GM18499 (cell line): Measurements from ENCODE around the gene MOCS3.
A peak's percentile ranks its signal among the peaks of the same experiment; 100 is the strongest.

Experiments
- ATAC-seq: cut with Tn5 transposase; IDR thresholded peaks from one replicate; pipeline ENCODE4 v1.9.1; 2021; ENCODE audit warnings: moderate number of reproducible peaks; ENCODE audit not compliant: insufficient read depth, unreplicated experiment

The MOCS3 gene

GRCh38 chr20:50958615-50959542 is at the start of gene MOCS3:
TSS of gene MOCS3 (plus strand) at chr20:50958818. CDS start at chr20:50958843, 25 bp downstream.
- ATAC-seq = peak; percentile 40

DNA sequence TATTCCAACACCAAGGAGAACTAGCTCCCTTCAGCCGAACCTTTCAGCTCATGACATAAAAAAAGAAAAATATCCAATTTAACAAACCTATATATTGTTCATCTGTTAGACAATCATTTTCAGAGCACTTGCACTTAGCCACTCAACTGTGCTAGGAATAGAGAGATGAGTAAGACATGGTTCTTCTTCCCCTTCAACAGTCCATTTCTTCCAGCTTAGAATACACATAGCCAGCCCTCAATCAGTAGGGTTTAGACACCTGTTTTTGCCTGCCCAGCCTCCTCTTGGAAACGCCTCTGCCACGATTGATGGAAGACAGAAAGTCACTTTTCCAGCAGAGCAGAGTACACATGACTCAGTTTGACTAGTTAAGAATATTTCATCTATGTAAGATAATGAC is 49.2 kb upstream of the MOCS3 start:
- ATAC-seq = no peak

GRCh38 chr20:50911030-50911429 is 47.6 kb upstream of the MOCS3 start:
- no peak for ATAC-seq

DNA sequence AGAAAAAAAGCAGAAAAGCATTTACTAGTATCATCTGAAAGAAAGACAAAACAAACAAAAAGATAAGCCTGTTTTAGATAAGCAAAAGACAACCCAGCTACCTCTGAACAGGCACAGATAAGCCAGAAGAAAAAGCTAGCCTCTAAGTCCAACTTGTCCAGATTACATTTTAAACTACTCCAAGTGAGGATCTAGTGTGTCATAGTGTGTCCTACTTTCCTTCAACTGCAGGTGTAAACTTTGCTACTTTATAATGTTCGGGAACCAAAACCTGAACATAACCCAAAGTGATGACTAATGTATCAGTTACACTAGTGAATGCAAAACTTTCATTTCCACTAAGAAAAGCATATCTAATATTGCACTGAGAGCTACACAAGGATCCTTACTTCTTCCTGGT is 46.9 kb upstream of the MOCS3 start:
- no peak for ATAC-seq

- no peak for ATAC-seq
These were observed 44.8 kb upstream of the MOCS3 start for GRCh38 chr20:50913690-50914375.

DNA sequence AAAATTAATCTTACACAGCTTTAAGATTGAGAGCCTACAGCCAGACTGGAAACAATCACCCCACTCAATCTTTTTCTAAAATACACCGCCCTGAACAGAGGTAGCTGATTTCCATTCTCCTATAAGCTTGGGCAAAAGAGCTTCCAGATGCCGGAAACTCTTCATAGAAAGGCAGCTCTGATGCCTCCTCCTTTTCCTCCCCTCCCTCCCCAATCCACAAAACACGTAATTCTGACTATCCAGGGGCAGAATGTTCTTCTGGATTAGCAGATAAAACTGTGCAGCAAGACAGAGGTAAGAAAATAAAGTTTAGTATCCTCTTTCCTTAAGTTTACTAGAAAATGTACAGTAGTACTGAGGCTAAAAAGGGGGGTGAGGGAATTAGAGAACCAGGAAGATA is 43.2 kb upstream of the MOCS3 start:
- no peak for ATAC-seq

DNA sequence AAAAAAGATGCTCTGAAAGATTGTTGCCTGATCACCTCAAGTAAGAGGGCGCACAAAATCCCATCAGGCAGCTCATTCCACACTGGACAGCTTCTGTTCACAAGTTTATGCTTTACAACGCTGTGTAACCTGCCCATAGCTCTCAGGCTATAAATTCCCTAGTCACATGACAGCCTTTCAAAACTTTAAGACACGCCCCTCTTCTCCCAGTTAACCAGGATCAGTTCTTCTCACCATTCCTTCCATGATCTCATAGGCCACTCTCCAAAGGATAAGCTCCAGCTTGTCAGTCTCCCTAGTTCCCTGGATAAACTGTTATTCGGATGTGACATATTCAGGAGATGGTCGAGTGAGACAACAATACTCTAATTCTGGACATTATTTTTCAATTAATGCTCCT is 42.4 kb upstream of the MOCS3 start:
- ATAC-seq = no peak

DNA sequence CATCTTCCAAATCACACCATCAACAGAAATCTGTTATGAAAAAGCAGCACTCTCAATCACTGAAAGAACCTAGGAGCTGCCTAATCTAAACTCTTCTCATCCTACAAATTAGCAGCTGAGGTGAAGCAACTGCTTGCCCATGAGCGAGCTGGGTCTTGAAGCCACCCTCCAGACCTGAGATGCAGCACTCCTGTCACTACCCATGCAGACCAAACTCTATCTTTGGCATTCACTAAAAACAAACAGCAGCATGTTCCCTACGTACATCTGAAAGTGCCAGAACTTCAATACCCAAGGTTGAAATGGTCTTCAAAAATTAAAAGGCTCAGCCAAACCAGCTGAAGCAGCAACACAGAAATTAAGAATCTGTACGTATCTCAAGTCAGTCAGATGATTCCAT is 41.7 kb upstream of the MOCS3 start:
- ATAC-seq = no peak

DNA sequence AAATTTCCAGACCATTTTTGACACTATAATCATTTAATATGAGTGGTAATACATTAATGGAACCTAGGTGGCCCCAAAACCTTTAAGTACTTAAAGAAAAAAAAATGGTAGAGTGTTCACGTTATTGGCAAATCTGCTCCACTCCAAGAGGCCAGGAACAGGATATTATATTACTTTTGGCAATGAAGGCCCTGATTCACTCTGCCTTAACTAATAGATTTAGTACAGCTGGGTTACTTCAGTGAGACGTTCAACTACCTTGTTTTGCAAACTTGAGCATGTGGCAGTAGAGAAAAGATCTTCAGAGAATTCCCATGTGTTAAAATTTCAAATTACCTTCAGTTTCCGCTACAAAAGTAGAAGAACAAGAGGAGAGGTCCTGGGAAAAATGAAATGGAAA is 40.2 kb upstream of the MOCS3 start:
- no peak for ATAC-seq

DNA sequence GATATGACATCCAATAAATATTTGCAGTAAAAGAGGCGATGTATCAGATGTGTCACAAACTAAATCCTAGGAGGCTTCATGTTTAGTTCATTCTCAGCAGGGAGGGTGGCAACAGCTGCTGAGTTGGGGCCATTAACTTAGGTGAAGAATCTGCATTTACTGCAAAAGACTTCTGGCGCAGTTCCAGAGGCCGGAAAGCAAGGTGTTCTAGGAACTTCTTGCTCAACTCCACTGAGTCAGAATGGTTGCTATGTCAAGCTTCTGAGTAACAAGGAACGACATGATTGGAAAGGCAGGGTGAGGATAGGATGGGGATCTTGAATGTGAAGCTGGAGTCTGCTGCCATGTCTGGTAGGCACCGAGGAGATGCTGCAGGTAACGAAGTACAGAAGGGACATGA is 39.1 kb upstream of the MOCS3 start:
- no peak for ATAC-seq

GRCh38 chr20:50920997-50921396 is 37.6 kb upstream of the MOCS3 start:
- ATAC-seq = peak; percentile 41

DNA sequence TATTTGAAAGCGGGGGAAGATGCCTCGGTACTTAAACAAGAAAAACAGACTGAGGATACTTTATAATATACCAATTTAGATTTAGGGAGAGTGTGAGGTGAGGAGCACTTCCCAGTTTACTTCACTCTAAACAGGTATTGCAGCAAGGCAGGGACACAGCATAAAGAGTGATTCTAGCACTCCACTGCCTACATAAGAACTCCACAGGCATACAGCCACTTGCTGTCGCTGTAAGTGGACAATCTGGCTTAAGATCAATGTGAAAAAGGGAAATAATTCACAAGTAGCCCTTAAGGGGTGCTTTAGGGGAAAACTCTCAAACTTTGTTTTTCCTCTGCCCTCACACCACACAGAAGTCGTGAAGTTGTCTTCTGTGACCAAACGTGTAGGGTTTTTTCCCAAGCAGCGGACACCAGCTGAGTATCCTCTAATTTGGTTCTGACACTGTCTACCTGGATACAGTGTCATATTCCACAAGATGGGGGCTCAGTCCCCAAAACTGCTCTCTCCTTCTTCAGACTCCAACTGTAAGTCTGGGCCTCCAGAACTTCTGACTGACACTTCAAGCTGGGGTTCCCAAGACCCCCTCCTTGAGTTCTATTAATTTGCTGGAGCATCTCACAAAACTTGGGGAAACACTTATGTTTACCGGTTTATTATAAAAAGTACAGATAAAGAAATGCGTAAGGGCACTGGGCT is 36.7 kb upstream of the MOCS3 start:
- ATAC-seq = no peak

DNA sequence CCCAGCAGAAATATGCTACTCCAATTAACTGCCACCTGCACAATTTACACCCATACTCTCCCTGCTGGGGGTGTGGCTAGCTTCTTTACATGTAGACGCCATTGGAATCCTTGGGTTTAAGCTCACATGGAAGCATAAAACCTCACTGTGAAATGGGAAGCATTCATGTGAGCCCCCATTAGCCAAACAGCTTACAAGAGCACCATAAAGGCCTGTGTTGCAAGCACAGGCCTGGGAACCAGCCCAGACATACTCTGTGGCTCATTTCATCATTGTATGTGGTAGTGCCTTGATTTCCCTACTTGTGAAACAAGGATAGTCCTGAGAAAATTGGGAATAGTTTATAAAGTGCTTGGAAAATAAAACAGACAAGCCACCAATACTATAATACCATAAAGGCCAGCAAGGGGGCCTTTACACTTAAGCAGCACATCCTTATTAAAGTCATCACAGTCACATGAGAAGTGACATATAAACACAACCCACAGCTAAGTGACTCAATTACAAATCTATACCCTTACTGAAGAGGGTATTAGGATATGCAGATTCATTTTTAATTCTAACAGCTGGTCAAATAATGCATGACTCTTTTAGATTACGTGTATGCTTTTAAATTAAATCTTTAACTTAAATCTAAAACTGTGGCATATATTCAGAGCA is 34.2 kb upstream of the MOCS3 start:
- ATAC-seq = no peak

DNA sequence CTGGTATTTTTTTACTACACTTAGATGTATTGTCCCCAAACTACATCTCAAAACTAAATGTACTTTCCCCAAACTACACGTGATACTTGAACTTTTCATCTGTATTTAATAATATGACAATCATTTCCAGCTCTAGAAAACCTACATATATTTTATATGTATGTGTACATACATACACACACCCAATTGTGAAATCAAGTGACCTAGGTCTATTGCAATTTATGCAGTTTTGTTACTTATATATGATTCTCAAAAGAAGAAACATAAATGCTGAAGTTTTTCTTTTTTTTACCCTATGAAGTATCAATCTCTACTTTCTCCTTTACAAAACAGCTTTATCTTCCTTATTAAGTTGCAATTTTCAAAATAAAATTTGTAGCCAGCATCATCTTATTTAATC is 32.1 kb upstream of the MOCS3 start:
- no peak for ATAC-seq

- ATAC-seq = no peak
These were observed 30.1 kb upstream of the MOCS3 start for GRCh38 chr20:50928469-50928868.

GRCh38 chr20:50929299-50930138 is 29.1 kb upstream of the MOCS3 start:
- ATAC-seq = peak; percentile 45

- no peak for ATAC-seq
These were observed 28.3 kb upstream of the MOCS3 start for GRCh38 chr20:50930139-50930975.

GRCh38 chr20:50930976-50931305 is 27.7 kb upstream of the MOCS3 start:
- peak; percentile 8 for ATAC-seq
